Liver (tissue), 9 donors: Measurements from ENCODE around the gene MEN1. TPM values are rescaled to one million over a fixed set of nuclear protein-coding genes. Genes with fewer than 3 reads are reported as not detected.

Experiments
- DNase-seq: peaks from one replicate; pipeline ENCODE4 v3.0.0-alpha.2; 2017; ENCODE audit warnings: low spot score
- H3K27ac ChIP-seq, 2 donors: one replicate each; pipeline ENCODE4 v1.7.0; 2013; ENCODE audit warnings: inconsistent platforms in 2 of 2, low read length in 2 of 2, control low read depth in 1 of 2, low read depth in 1 of 2, mild to moderate bottlenecking in 1 of 2
- H3K27me3 ChIP-seq, 4 donors: one replicate each; pipeline versions ENCODE4 v1.6.1 to v1.7.0; 2013; ENCODE audit warnings: low read length in 3 of 4, inconsistent platforms in 1 of 4, mild to moderate bottlenecking in 1 of 4, moderate library complexity in 1 of 4; ENCODE audit not compliant: control insufficient read depth in 4 of 4, insufficient read depth in 4 of 4
- H3K36me3 ChIP-seq, 4 donors: one replicate each; pipeline versions ENCODE4 v1.6.1 to v1.7.0; 2013; ENCODE audit warnings: low read length in 3 of 4, mild to moderate bottlenecking in 3 of 4, low read depth in 1 of 4, moderate library complexity in 1 of 4; ENCODE audit not compliant: control insufficient read depth in 4 of 4, insufficient read depth in 3 of 4
- H3K4me1 ChIP-seq, 4 donors: one replicate each; pipeline versions ENCODE4 v1.6.1 to v1.7.0; 2013; ENCODE audit warnings: low read length in 3 of 4, mild to moderate bottlenecking in 3 of 4, moderate library complexity in 1 of 4; ENCODE audit not compliant: control insufficient read depth in 4 of 4, insufficient read depth in 4 of 4
- H3K4me3 ChIP-seq, 3 donors: one replicate each; pipeline versions ENCODE4 v1.6.1 to v1.7.0; 2013; ENCODE audit warnings: low read length in 3 of 3, control low read depth in 1 of 3, low read depth in 1 of 3, mild to moderate bottlenecking in 1 of 3
- H3K9ac ChIP-seq, 2 donors: one replicate each; pipeline ENCODE4 v1.7.0; 2013; ENCODE audit warnings: low read length in 2 of 2, mild to moderate bottlenecking in 2 of 2, moderate library complexity in 2 of 2, control low read depth in 1 of 2, low read depth in 1 of 2
- H3K9me3 ChIP-seq, 4 donors: one replicate each; pipeline versions ENCODE4 v1.6.1 to v1.7.0; 2013; ENCODE audit warnings: low read length in 3 of 4; ENCODE audit not compliant: control insufficient read depth in 4 of 4
- CTCF ChIP-seq: fragments of 150-350 bp; IDR thresholded peaks from 2 replicates; pipeline ENCODE4 v1.5.1; 2017; ENCODE audit warnings: improper control_type of control experiment, low read depth, low read length; ENCODE audit not compliant: missing input control
- EGR1 ChIP-seq, 2 donors: IDR thresholded peaks; 2 replicates each; pipeline ENCODE4 v1.6.1; 2016 to 2018; ENCODE audit warnings: antibody characterized with exemption in 2 of 2, low read depth in 2 of 2
- FOXA1 ChIP-seq: IDR thresholded peaks from 2 replicates; pipeline ENCODE4 v1.6.1; 2016; ENCODE audit warnings: antibody characterized with exemption
- HNF4A ChIP-seq, 2 donors: conservative IDR thresholded peaks; 2 replicates each; pipeline ENCODE4 v1.6.1; 2016; ENCODE audit warnings: antibody characterized with exemption in 2 of 2, mild to moderate bottlenecking in 2 of 2
- HNF4G ChIP-seq: IDR thresholded peaks from 2 replicates; pipeline ENCODE4 v1.6.1; 2016; ENCODE audit warnings: antibody characterized with exemption
- JUND ChIP-seq, 2 donors: IDR thresholded peaks; 2 replicates each; pipeline ENCODE4 v1.6.1; 2016; ENCODE audit warnings: antibody characterized with exemption in 2 of 2
- MAX ChIP-seq: IDR thresholded peaks from 2 replicates; pipeline ENCODE4 v1.6.1; 2016; ENCODE audit warnings: antibody characterized with exemption
- NR2F2 ChIP-seq: IDR thresholded peaks from 2 replicates; pipeline ENCODE4 v1.6.1; 2016; ENCODE audit warnings: antibody characterized with exemption
- RAD21 ChIP-seq, 2 donors: IDR thresholded peaks; 2 replicates each; pipeline ENCODE4 v1.6.1; 2016; ENCODE audit warnings: antibody characterized with exemption in 2 of 2, mild to moderate bottlenecking in 2 of 2
- RXRA ChIP-seq, 2 donors: IDR thresholded peaks; 2 replicates each; pipeline ENCODE4 v1.6.1; 2017 to 2018; ENCODE audit warnings: antibody characterized with exemption in 2 of 2, mild to moderate bottlenecking in 1 of 2
- SP1 ChIP-seq: IDR thresholded peaks from 2 replicates; pipeline ENCODE4 v1.6.1; 2018; ENCODE audit warnings: antibody characterized with exemption, mild to moderate bottlenecking
- TAF1 ChIP-seq: conservative IDR thresholded peaks from 2 replicates; pipeline ENCODE4 v1.6.1; 2016; ENCODE audit warnings: antibody characterized with exemption, mild to moderate bottlenecking
- ZBTB33 ChIP-seq: IDR thresholded peaks from 2 replicates; pipeline ENCODE4 v1.6.1; 2016; ENCODE audit warnings: antibody characterized with exemption
- WGBS: extraction: QIAGEN DNeasy Blood & Tissue Kit; methylation state at CpG from one replicate; pipeline ENCODE4 v1.1.7; 2013; 5-methylcytosine and 5-hydroxymethylcytosine counted together
- polyA plus RNA-seq, 2 donors: library from polyadenylated mRNA; stranded (reverse) in 1 of 2; unstranded in 1 of 2; fragments of 200-250 nt in 1 of 2; fragments of >200 nt in 1 of 2; fragmentation: Nextera tagmentation in 1 of 2; extraction: Ambion mirVana in 1 of 2; gene quantifications; one replicate each; pipeline versions ENCODE4 v1.2.1 to v1.2.3, GENCODE V29; 2013 to 2015
- total RNA-seq, 2 donors: library from RNA; depleted of rRNA; stranded (reverse); fragments of >200 nt; gene quantifications; one replicate each; pipeline ENCODE4 v1.2.3, GENCODE V29; 2014
- donor health status: healthy.
- donor health status: healthy.
- donor health status: healthy.
- donor health status: healthy.
- donor health status: healthy.

The MEN1 gene
- total and polyA plus RNA-seq, 4 donors: 9.0 to 15.1 (median 13.4) TPM

GRCh38 chr11:64768300-64768694 is 42.1 kb downstream of the MEN1 start:
- no peak overlapping the region for H3K27ac ChIP-seq
- peaks cover 41 to 95% (median 76%) of the 10 kb centered on the region in 4 donors for H3K36me3 ChIP-seq
- no peak for DNase-seq
- H3K9ac ChIP-seq: no peak overlapping the region
- H3K27me3 ChIP-seq: no peaks in the 10 kb centered on the region
- H3K9me3 ChIP-seq: no peaks in the 10 kb centered on the region
- 94% methylated on average over 6 of the region's 6 CpGs for WGBS
- TF ChIP-seq RAD21 (IDR thresholded peaks at IDR 0.05): no peak
- TF ChIP-seq SP1: no peak
- no peak for TF ChIP-seq TAF1
- TF ChIP-seq HNF4A (conservative IDR thresholded peaks at IDR 0.05): no peak
- no peak for TF ChIP-seq FOXA1
- no peak for TF ChIP-seq CTCF
- TF ChIP-seq EGR1 (IDR thresholded peaks at IDR 0.05; ENCODE audit: low read depth in 2 of 2): no peak
- TF ChIP-seq ZBTB33: no peak
- no peak for TF ChIP-seq NR2F2
- no peak for TF ChIP-seq HNF4G
- TF ChIP-seq JUND (IDR thresholded peaks at IDR 0.05): no peak
- TF ChIP-seq MAX: no peak
- peaks cover 0 to 13% (median 2%) of the 10 kb centered on the region in 4 donors for H3K4me1 ChIP-seq
- H3K4me3 ChIP-seq: no peak overlapping the region

- H3K36me3 ChIP-seq: peaks cover 37 to 92% (median 72%) of the 10 kb centered on the region in 4 donors
- WGBS: 62% methylated on average over 19 of the region's 19 CpGs
- DNase-seq: peak; percentile 82
- H3K27me3 ChIP-seq: no peaks in the 10 kb centered on the region
- no peak overlapping the region for H3K27ac ChIP-seq
- H3K4me3 ChIP-seq: no peak overlapping the region
- H3K4me1 ChIP-seq: peaks cover 0 to 12% (median under 1%) of the 10 kb centered on the region in 4 donors
- H3K9me3 ChIP-seq: no peaks in the 10 kb centered on the region
- no peak overlapping the region for H3K9ac ChIP-seq
- no peak for TF ChIP-seq RXRA (IDR thresholded peaks at IDR 0.05)
- peak; percentile 38 to 59 for TF ChIP-seq RAD21 (IDR thresholded peaks at IDR 0.05)
- TF ChIP-seq HNF4A (conservative IDR thresholded peaks at IDR 0.05): no peak
- TF ChIP-seq CTCF: peak; percentile 59
These were observed 42.7 kb downstream of the MEN1 start for GRCh38 chr11:64767344-64768299.
